Measurements from ENCODE around the gene CETN3. TPM values are rescaled to one million over a fixed set of nuclear protein-coding genes. Genes with fewer than 3 reads are reported as not detected.

CETN3 gene
- total and polyA plus RNA-seq, 2 of the 8 experiments (the other 6 are each of a cell fraction or from before 2014, with no cell fraction given) = 4.8 to 43.8 TPM

GRCh38 chr5:90446961-90447360 is 37.4 kb upstream of the CETN3 start:
- Histone ChIP-seq H3K56ac (replicated peaks; ENCODE audit: insufficient read length, low read depth, low read length) (no peak overlapping the region), H2AFZ (ENCODE audit: low read length) (no peak overlapping the region), H3K79me2 (ENCODE audit: control insufficient read depth in 1 of 2, insufficient read depth in 2 of 2, low read length in 2 of 2) (no peaks in the 10 kb centered on the region), H3K79me1 (ENCODE audit: low read depth, low read length) (no peaks in the 10 kb centered on the region), H3K36me3 (ENCODE audit: control insufficient read depth in 2 of 4, insufficient read depth in 4 of 4, low read length in 3 of 4) (no peaks in the 10 kb centered on the region), H3K27me3 (replicated peaks in 1 of 4; ENCODE audit: control insufficient read depth in 3 of 4, extremely low read depth in 1 of 4, insufficient read depth in 3 of 4, low read length in 3 of 4) (no peaks in the 10 kb centered on the region), H3K9me3 (ENCODE audit: insufficient read depth in 2 of 2, low read depth in 1 of 2, low read length in 1 of 2) (no peaks in the 10 kb centered on the region), H3K23me2 (ENCODE audit: low read depth, low read length) (no peaks in the 10 kb centered on the region), H2BK12ac (ENCODE audit: low read depth, low read length) (no peak overlapping the region), H3K4me2 (ENCODE audit: insufficient read depth in 1 of 2, low read depth in 2 of 2, low read length in 2 of 2) (no peak overlapping the region), H3K18ac (ENCODE audit: extremely low read depth, low read length) (no peak overlapping the region), H2BK20ac (ENCODE audit: low read length) (no peak overlapping the region), H3K4me1 (replicated peaks in 1 of 4; ENCODE audit: control insufficient read depth in 3 of 4, insufficient read depth in 4 of 4, low read length in 3 of 4) (no peaks in the 10 kb centered on the region), H3K4me3 (ENCODE audit: extremely low read depth in 1 of 4, insufficient read depth in 2 of 4, low read depth in 3 of 4, low read length in 4 of 4) (no peak overlapping the region), H3K9ac (replicated peaks in 1 of 4; ENCODE audit: extremely low read depth in 1 of 4, low read depth in 3 of 4, low read length in 3 of 4) (no peak overlapping the region), H4K91ac (replicated peaks; ENCODE audit: insufficient read length, low read length) (no peak overlapping the region), H2AK5ac (ENCODE audit: low read depth, low read length) (no peak overlapping the region), H2BK120ac (replicated peaks; ENCODE audit: low read depth, low read length) (no peak overlapping the region), H2BK5ac (ENCODE audit: low read depth, low read length) (no peak overlapping the region), H3K4ac (replicated peaks; ENCODE audit: insufficient read length, low read depth, low read length) (no peak overlapping the region), H3K23ac (ENCODE audit: insufficient read length) (no peak overlapping the region), H3K27ac (ENCODE audit: low read depth, low read length) (no peak overlapping the region), H3K14ac (ENCODE audit: insufficient read length) (no peak overlapping the region), H2BK15ac (ENCODE audit: low read length) (no peak overlapping the region), H4K20me1 (replicated peaks in 1 of 2; ENCODE audit: control insufficient read depth in 1 of 2, insufficient read depth in 2 of 2, low read length in 2 of 2) (no peaks in the 10 kb centered on the region), H4K5ac (ENCODE audit: insufficient read length, low read depth, low read length) (no peak overlapping the region), H4K8ac (ENCODE audit: extremely low read depth, insufficient read depth, low read length) (no peak overlapping the region)
- CTCF ChIA-PET (ENCODE audit: partially characterized antibody) = interaction anchor here (0.6 to 0.7 kb wide), 2 partner anchors 44 to 157 kb away, joined by 3 read pairs; no protein-coding TSS in a partner anchor
- POLR2A ChIA-PET (ENCODE audit: partially characterized antibody) = no interaction called here
- FAIRE-seq (no peak), DNase-seq (ENCODE audit: low read depth in 1 of 2, low spot score in 2 of 2) (no peak)
- TF ChIP-seq, protein P1, sequence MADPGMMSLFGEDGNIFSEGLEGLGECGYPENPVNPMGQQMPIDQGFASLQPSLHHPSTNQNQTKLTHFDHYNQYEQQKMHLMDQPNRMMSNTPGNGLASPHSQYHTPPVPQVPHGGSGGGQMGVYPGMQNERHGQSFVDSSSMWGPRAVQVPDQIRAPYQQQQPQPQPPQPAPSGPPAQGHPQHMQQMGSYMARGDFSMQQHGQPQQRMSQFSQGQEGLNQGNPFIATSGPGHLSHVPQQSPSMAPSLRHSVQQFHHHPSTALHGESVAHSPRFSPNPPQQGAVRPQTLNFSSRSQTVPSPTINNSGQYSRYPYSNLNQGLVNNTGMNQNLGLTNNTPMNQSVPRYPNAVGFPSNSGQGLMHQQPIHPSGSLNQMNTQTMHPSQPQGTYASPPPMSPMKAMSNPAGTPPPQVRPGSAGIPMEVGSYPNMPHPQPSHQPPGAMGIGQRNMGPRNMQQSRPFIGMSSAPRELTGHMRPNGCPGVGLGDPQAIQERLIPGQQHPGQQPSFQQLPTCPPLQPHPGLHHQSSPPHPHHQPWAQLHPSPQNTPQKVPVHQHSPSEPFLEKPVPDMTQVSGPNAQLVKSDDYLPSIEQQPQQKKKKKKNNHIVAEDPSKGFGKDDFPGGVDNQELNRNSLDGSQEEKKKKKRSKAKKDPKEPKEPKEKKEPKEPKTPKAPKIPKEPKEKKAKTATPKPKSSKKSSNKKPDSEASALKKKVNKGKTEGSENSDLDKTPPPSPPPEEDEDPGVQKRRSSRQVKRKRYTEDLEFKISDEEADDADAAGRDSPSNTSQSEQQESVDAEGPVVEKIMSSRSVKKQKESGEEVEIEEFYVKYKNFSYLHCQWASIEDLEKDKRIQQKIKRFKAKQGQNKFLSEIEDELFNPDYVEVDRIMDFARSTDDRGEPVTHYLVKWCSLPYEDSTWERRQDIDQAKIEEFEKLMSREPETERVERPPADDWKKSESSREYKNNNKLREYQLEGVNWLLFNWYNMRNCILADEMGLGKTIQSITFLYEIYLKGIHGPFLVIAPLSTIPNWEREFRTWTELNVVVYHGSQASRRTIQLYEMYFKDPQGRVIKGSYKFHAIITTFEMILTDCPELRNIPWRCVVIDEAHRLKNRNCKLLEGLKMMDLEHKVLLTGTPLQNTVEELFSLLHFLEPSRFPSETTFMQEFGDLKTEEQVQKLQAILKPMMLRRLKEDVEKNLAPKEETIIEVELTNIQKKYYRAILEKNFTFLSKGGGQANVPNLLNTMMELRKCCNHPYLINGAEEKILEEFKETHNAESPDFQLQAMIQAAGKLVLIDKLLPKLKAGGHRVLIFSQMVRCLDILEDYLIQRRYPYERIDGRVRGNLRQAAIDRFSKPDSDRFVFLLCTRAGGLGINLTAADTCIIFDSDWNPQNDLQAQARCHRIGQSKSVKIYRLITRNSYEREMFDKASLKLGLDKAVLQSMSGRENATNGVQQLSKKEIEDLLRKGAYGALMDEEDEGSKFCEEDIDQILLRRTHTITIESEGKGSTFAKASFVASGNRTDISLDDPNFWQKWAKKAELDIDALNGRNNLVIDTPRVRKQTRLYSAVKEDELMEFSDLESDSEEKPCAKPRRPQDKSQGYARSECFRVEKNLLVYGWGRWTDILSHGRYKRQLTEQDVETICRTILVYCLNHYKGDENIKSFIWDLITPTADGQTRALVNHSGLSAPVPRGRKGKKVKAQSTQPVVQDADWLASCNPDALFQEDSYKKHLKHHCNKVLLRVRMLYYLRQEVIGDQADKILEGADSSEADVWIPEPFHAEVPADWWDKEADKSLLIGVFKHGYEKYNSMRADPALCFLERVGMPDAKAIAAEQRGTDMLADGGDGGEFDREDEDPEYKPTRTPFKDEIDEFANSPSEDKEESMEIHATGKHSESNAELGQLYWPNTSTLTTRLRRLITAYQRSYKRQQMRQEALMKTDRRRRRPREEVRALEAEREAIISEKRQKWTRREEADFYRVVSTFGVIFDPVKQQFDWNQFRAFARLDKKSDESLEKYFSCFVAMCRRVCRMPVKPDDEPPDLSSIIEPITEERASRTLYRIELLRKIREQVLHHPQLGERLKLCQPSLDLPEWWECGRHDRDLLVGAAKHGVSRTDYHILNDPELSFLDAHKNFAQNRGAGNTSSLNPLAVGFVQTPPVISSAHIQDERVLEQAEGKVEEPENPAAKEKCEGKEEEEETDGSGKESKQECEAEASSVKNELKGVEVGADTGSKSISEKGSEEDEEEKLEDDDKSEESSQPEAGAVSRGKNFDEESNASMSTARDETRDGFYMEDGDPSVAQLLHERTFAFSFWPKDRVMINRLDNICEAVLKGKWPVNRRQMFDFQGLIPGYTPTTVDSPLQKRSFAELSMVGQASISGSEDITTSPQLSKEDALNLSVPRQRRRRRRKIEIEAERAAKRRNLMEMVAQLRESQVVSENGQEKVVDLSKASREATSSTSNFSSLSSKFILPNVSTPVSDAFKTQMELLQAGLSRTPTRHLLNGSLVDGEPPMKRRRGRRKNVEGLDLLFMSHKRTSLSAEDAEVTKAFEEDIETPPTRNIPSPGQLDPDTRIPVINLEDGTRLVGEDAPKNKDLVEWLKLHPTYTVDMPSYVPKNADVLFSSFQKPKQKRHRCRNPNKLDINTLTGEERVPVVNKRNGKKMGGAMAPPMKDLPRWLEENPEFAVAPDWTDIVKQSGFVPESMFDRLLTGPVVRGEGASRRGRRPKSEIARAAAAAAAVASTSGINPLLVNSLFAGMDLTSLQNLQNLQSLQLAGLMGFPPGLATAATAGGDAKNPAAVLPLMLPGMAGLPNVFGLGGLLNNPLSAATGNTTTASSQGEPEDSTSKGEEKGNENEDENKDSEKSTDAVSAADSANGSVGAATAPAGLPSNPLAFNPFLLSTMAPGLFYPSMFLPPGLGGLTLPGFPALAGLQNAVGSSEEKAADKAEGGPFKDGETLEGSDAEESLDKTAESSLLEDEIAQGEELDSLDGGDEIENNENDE (IDR thresholded peaks at IDR 0.05; ENCODE audit: insufficient replicate concordance, low read length) = no peak
- TF ChIP-seq SP2 (IDR thresholded peaks at IDR 0.05; ENCODE audit: low read length) = no peak

All from H1 (cell line).